ENCODE measurements around the gene ZDHHC4.

The ZDHHC4 gene

GRCh38 chr7:6577369-6578113, at the start of gene ZDHHC4:
TSS of gene ZDHHC4 (plus strand) at chr7:6577454. CDS start at chr7:6580562, 3,108 bp downstream.
- FAIRE-seq, result no peak

- no peak for FAIRE-seq
These were observed 48.7 kb upstream of the ZDHHC4 start for GRCh38 chr7:6528401-6529130.

GRCh38 chr7:6529643-6530042, 47.6 kb upstream of the ZDHHC4 start:
- no peak for FAIRE-seq

- no peak for FAIRE-seq
These were observed 46.4 kb upstream of the ZDHHC4 start for GRCh38 chr7:6530626-6531491.

GRCh38 chr7:6531492-6532279, 45.6 kb upstream of the ZDHHC4 start:
- FAIRE-seq, result no peak

- FAIRE-seq, result no peak
These were observed 44.7 kb upstream of the ZDHHC4 start for GRCh38 chr7:6532516-6532915.

- FAIRE-seq, result no peak
These were observed 43.3 kb upstream of the ZDHHC4 start for GRCh38 chr7:6533893-6534495.

- no peak for FAIRE-seq
These were observed 40.7 kb upstream of the ZDHHC4 start for GRCh38 chr7:6536262-6537260.

- FAIRE-seq, result no peak
These were observed 34.9 kb upstream of the ZDHHC4 start for GRCh38 chr7:6542368-6542767.

- FAIRE-seq, result no peak
These were observed 31.7 kb upstream of the ZDHHC4 start for GRCh38 chr7:6545398-6546126.

GRCh38 chr7:6546498-6547251, 30.6 kb upstream of the ZDHHC4 start:
- FAIRE-seq, result no peak

- no peak for FAIRE-seq
These were observed 29.9 kb upstream of the ZDHHC4 start for GRCh38 chr7:6547400-6547799.

- FAIRE-seq, result no peak
These were observed 26.2 kb upstream of the ZDHHC4 start, which contains the start of gene GRID2IP for GRCh38 chr7:6551016-6551511. TSS of gene GRID2IP (minus strand) at chr7:6551461. CDS start at chr7:6551436, 25 bp downstream.

- no peak for FAIRE-seq
These were observed 23.7 kb upstream of the ZDHHC4 start for GRCh38 chr7:6553448-6554044.

- no peak for FAIRE-seq
These were observed 22.4 kb upstream of the ZDHHC4 start for GRCh38 chr7:6554848-6555247.

- FAIRE-seq, result no peak
These were observed 21.1 kb upstream of the ZDHHC4 start for GRCh38 chr7:6556196-6556595.

- FAIRE-seq, result no peak
These were observed 18.4 kb upstream of the ZDHHC4 start for GRCh38 chr7:6558837-6559236.

GRCh38 chr7:6559896-6560295, 17.4 kb upstream of the ZDHHC4 start:
- FAIRE-seq, result no peak
